ENCODE results near the gene PRKACA.
"Not testable (repeated sequence)": the region's sequence is repeated elsewhere in the genome, so short reads cannot be mapped to it uniquely, and the experiment has no call there.

PRKACA gene

GRCh38 chr19:14047866-14048265 is 69.7 kb downstream of the PRKACA start:
- not testable (repeated sequence) for H3K56ac ChIP-seq (ENCODE audit: low read length); H3K27ac ChIP-seq (ENCODE audit: low read depth, low read length); H2AK5ac ChIP-seq (ENCODE audit: low read length); H3K79me1 ChIP-seq (ENCODE audit: low read length); H2BK5ac ChIP-seq (ENCODE audit: low read length); H3K9ac ChIP-seq (ENCODE audit: low read length); H3K18ac ChIP-seq (ENCODE audit: low read length); H3K4me1 ChIP-seq (ENCODE audit: control insufficient read depth, low read depth, low read length); H3K27me3 ChIP-seq (ENCODE audit: insufficient read depth, low read length, poor library complexity); H3K36me3 ChIP-seq (ENCODE audit: control insufficient read depth, insufficient read depth, low read length); H4K8ac ChIP-seq (ENCODE audit: low read depth, low read length); H3K4ac ChIP-seq (ENCODE audit: low read depth, low read length); H3K79me2 ChIP-seq (ENCODE audit: control insufficient read depth, insufficient read depth, low read length); H2BK120ac ChIP-seq (ENCODE audit: low read depth, low read length); DNase-seq; H3K4me3 ChIP-seq (ENCODE audit: low read length); H2BK15ac ChIP-seq (replicated peaks; ENCODE audit: low read depth); H3K4me2 ChIP-seq (ENCODE audit: low read length); H4K5ac ChIP-seq (ENCODE audit: low read length); H3K23ac ChIP-seq (ENCODE audit: low read length)
- WGBS (ENCODE audit: extremely low coverage, insufficient coverage, low lambda C conversion rate) = no CpG with 5 or more reads among the region's 10 CpGs

GRCh38 chr19:14042659-14043608 is 74.6 kb downstream of the PRKACA start:
- H4K8ac ChIP-seq (ENCODE audit: low read depth, low read length); H3K27ac ChIP-seq (ENCODE audit: low read depth, low read length); H4K5ac ChIP-seq (ENCODE audit: low read length); H3K79me1 ChIP-seq (ENCODE audit: low read length); H3K18ac ChIP-seq (ENCODE audit: low read length); H2BK120ac ChIP-seq (ENCODE audit: low read depth, low read length); H3K4me1 ChIP-seq (ENCODE audit: control insufficient read depth, low read depth, low read length); H2BK5ac ChIP-seq (ENCODE audit: low read length); H3K27me3 ChIP-seq (ENCODE audit: insufficient read depth, low read length, poor library complexity); H3K4me2 ChIP-seq (ENCODE audit: low read length); H3K79me2 ChIP-seq (ENCODE audit: control insufficient read depth, insufficient read depth, low read length); H2BK15ac ChIP-seq (replicated peaks; ENCODE audit: low read depth); H3K4ac ChIP-seq (ENCODE audit: low read depth, low read length); H2AK5ac ChIP-seq (ENCODE audit: low read length); H3K9ac ChIP-seq (ENCODE audit: low read length); H3K4me3 ChIP-seq (ENCODE audit: low read length); H3K36me3 ChIP-seq (ENCODE audit: control insufficient read depth, insufficient read depth, low read length); H3K23ac ChIP-seq (ENCODE audit: low read length): not testable (repeated sequence)
- no CpG with 5 or more reads among the region's 19 CpGs for WGBS (ENCODE audit: extremely low coverage, insufficient coverage, low lambda C conversion rate)
- peak; percentile 97 for DNase-seq
- peak overlapping the region; percentile 4 for H3K56ac ChIP-seq (ENCODE audit: low read length)

Data from mesendoderm (in vitro differentiated cells).